GM12878 (cell line): Measurements from ENCODE around the gene KCNAB2. TPM values are rescaled to one million over a fixed set of nuclear protein-coding genes. Genes with fewer than 3 reads are reported as not detected.

Experiments
- EED ChIP-seq: sonication (generic); IDR thresholded peaks from 2 replicates; pipeline ENCODE4 v1.6.1; 2016; ENCODE audit warnings: antibody characterized with exemption, low read depth
- HDAC6 ChIP-seq: fragments of 200-600 bp; sonication (generic); IDR thresholded peaks from one replicate; pipeline ENCODE4 v1.8.0; 2017; ENCODE audit warnings: antibody characterized with exemption; ENCODE audit not compliant: unreplicated experiment
- IRF4 ChIP-seq: IDR thresholded peaks from 2 replicates; pipeline ENCODE4 v1.6.1; 2011; ENCODE audit warnings: low read depth, low read length
- JUNB ChIP-seq: IDR thresholded peaks from 2 replicates; pipeline ENCODE4 v1.6.1; 2016; ENCODE audit warnings: antibody characterized with exemption, mild to moderate bottlenecking
- NBN ChIP-seq: fragments of 450-650 bp; IDR thresholded peaks from 2 replicates; pipeline ENCODE4 v1.6.1; 2016
- polyA plus RNA-seq, 11 experiments: library from polyadenylated mRNA; depleted of rRNA in 4 of 11; unstranded in 6 of 11; stranded (reverse) in 5 of 11; fragments of >200 nt; fragmentation: Nextera tagmentation in 4 of 11; fragmentation: Illumina TruSeq in 1 of 11; extraction: Ambion mirVana in 4 of 11; extraction: Trizol in 1 of 11; gene quantifications; 1 replicate in 1 of 11; 2 replicates in 10 of 11; pipeline versions ENCODE4 v1.2.1 to v1.2.3, GENCODE V29; 2011 to 2016; ENCODE audit warnings: inconsistent platforms in 2 of 11, missing spikeins in 2 of 11, low read depth in 1 of 11
- total RNA-seq, 4 experiments: library from RNA; depleted of rRNA in 3 of 4; stranded (reverse); fragments of >200 nt in 3 of 4; fragmentation: Illumina TruSeq in 1 of 4; extraction: Trizol in 1 of 4; gene quantifications; 2 replicates each; pipeline versions ENCODE4 v1.2.1 to v1.2.3, GENCODE V29; 2013 to 2021
- TF ChIP-seq, protein P1 (sequence below): IDR thresholded peaks from 2 replicates; pipeline ENCODE4 v1.6.1; 2012; ENCODE audit warnings: improper control_type of control experiment, low read depth, low read length; ENCODE audit not compliant: insufficient replicate concordance
- TF ChIP-seq, protein P2 (sequence below): fragments of 450-650 bp; IDR thresholded peaks from 2 replicates; pipeline ENCODE4 v1.6.1; 2017; ENCODE audit warnings: mild to moderate bottlenecking
- TF ChIP-seq, protein P3 (sequence below): fragments of 450-650 bp; IDR thresholded peaks from 2 replicates; pipeline ENCODE4 v1.6.1; 2017; ENCODE audit warnings: low read depth, mild to moderate bottlenecking, moderate library complexity
- TF ChIP-seq, protein P4 (sequence below): IDR thresholded peaks from 2 replicates; pipeline ENCODE4 v1.6.1; 2011; ENCODE audit warnings: borderline replicate concordance, low read depth, mild to moderate bottlenecking, moderate library complexity, mixed read lengths, low read length; ENCODE audit not compliant: insufficient read depth; ENCODE audit errors: extremely low read length
- TF ChIP-seq, protein P5 (sequence below): fragments of 450-650 bp; IDR thresholded peaks from 2 replicates; pipeline ENCODE4 v1.6.1; 2014; ENCODE audit warnings: mild to moderate bottlenecking

Gene KCNAB2
- total and polyA plus RNA-seq, 10 of the 15 experiments (the other 5 are each of a cell fraction or from before 2014, with no cell fraction given) = 2.9 to 123 (median 62.4) TPM

DNA sequence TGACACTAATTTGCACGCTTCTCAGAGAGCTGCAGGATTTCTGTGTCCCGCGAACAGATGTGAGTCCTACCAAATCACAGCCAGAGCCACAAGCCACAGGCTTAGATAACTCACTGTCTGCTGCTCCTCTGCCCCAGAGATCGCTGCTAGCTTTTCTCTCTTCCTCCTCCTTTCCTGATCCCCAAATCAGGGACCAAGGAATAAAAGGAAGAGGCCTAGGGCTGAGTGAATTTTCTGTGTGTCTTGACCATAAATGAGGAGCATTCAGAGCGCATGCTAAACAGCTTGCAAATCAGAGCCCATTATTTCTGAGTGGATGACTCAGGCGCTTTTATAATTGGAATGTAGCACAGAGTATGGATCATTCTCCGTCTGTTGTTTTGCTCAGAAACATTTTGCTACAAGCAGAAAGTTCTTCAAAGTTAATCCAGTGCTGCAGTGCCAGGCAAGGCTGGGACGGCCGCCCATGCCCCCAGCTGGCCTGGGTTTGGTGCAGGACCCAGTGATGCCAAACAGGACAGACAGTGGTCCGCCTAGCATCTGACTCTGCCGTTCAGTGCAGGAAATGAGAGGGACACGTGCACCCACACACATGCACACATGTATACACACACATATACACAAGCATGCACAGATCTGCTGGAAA is 38.2 kb downstream of the KCNAB2 start (continued):
- TF ChIP-seq, protein P1, sequence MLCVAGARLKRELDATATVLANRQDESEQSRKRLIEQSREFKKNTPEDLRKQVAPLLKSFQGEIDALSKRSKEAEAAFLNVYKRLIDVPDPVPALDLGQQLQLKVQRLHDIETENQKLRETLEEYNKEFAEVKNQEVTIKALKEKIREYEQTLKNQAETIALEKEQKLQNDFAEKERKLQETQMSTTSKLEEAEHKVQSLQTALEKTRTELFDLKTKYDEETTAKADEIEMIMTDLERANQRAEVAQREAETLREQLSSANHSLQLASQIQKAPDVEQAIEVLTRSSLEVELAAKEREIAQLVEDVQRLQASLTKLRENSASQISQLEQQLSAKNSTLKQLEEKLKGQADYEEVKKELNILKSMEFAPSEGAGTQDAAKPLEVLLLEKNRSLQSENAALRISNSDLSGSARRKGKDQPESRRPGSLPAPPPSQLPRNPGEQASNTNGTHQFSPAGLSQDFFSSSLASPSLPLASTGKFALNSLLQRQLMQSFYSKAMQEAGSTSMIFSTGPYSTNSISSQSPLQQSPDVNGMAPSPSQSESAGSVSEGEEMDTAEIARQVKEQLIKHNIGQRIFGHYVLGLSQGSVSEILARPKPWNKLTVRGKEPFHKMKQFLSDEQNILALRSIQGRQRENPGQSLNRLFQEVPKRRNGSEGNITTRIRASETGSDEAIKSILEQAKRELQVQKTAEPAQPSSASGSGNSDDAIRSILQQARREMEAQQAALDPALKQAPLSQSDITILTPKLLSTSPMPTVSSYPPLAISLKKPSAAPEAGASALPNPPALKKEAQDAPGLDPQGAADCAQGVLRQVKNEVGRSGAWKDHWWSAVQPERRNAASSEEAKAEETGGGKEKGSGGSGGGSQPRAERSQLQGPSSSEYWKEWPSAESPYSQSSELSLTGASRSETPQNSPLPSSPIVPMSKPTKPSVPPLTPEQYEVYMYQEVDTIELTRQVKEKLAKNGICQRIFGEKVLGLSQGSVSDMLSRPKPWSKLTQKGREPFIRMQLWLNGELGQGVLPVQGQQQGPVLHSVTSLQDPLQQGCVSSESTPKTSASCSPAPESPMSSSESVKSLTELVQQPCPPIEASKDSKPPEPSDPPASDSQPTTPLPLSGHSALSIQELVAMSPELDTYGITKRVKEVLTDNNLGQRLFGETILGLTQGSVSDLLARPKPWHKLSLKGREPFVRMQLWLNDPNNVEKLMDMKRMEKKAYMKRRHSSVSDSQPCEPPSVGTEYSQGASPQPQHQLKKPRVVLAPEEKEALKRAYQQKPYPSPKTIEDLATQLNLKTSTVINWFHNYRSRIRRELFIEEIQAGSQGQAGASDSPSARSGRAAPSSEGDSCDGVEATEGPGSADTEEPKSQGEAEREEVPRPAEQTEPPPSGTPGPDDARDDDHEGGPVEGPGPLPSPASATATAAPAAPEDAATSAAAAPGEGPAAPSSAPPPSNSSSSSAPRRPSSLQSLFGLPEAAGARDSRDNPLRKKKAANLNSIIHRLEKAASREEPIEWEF = no peak
- TF ChIP-seq HDAC6 (no peak), IRF4 (no peak), EED (no peak), NBN (no peak), JUNB (no peak)
- TF ChIP-seq, protein P2, sequence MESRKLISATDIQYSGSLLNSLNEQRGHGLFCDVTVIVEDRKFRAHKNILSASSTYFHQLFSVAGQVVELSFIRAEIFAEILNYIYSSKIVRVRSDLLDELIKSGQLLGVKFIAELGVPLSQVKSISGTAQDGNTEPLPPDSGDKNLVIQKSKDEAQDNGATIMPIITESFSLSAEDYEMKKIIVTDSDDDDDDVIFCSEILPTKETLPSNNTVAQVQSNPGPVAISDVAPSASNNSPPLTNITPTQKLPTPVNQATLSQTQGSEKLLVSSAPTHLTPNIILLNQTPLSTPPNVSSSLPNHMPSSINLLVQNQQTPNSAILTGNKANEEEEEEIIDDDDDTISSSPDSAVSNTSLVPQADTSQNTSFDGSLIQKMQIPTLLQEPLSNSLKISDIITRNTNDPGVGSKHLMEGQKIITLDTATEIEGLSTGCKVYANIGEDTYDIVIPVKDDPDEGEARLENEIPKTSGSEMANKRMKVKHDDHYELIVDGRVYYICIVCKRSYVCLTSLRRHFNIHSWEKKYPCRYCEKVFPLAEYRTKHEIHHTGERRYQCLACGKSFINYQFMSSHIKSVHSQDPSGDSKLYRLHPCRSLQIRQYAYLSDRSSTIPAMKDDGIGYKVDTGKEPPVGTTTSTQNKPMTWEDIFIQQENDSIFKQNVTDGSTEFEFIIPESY = no peak
- TF ChIP-seq, protein P3, sequence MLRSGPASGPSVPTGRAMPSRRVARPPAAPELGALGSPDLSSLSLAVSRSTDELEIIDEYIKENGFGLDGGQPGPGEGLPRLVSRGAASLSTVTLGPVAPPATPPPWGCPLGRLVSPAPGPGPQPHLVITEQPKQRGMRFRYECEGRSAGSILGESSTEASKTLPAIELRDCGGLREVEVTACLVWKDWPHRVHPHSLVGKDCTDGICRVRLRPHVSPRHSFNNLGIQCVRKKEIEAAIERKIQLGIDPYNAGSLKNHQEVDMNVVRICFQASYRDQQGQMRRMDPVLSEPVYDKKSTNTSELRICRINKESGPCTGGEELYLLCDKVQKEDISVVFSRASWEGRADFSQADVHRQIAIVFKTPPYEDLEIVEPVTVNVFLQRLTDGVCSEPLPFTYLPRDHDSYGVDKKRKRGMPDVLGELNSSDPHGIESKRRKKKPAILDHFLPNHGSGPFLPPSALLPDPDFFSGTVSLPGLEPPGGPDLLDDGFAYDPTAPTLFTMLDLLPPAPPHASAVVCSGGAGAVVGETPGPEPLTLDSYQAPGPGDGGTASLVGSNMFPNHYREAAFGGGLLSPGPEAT = no peak
- TF ChIP-seq, protein P4, sequence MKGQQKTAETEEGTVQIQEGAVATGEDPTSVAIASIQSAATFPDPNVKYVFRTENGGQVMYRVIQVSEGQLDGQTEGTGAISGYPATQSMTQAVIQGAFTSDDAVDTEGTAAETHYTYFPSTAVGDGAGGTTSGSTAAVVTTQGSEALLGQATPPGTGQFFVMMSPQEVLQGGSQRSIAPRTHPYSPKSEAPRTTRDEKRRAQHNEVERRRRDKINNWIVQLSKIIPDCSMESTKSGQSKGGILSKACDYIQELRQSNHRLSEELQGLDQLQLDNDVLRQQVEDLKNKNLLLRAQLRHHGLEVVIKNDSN = no peak
- TF ChIP-seq, protein P5, sequence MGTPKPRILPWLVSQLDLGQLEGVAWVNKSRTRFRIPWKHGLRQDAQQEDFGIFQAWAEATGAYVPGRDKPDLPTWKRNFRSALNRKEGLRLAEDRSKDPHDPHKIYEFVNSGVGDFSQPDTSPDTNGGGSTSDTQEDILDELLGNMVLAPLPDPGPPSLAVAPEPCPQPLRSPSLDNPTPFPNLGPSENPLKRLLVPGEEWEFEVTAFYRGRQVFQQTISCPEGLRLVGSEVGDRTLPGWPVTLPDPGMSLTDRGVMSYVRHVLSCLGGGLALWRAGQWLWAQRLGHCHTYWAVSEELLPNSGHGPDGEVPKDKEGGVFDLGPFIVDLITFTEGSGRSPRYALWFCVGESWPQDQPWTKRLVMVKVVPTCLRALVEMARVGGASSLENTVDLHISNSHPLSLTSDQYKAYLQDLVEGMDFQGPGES = no peak
